GM12878 (cell line): Measurements from ENCODE around the gene SLC22A23. TPM values are rescaled to one million over a fixed set of nuclear protein-coding genes. Genes with fewer than 3 reads are reported as not detected.

Experiments
- ATAC-seq: fragments of 200-7000 bp; cut with Tn5 transposase; 3 replicates; pipeline ENCODE4 v1.9.1; 2020; ENCODE audit warnings: mild to moderate bottlenecking, moderate library complexity
- BruUV-seq: library from RNA; stranded (reverse); fragments of 400-500 nt; replicated peaks from 2 replicates; lab custom pipeline; 2021; lab: Mats Ljungman, UMichigan
- CTCF ChIA-PET: fragments of 300-600 bp; sonication (Branson Sonifier 250); formaldehyde crosslinking; extraction: SDS; loops from one replicate; lab custom pipeline; 2021; ENCODE audit warnings: inconsistent platforms; lab: Yijun Ruan, JAX
- POLR2A ChIA-PET: fragments of 350-600 bp; formaldehyde crosslinking; extraction: SDS; loops from one replicate; lab custom pipeline; 2021; ENCODE audit warnings: inconsistent platforms; lab: Charles Lee
- RAD21 ChIA-PET: fragments of 300-600 bp; sonication (Branson Sonifier 250); formaldehyde crosslinking; loops from one replicate; lab custom pipeline; 2023; ENCODE audit warnings: antibody characterized with exemption; ENCODE audit not compliant: unreplicated experiment; lab: Charles Lee
- SMC1A ChIA-PET: fragments of 300-600 bp; sonication (Branson Sonifier 250); formaldehyde crosslinking; loops from one replicate; lab custom pipeline; 2023; ENCODE audit not compliant: unreplicated experiment, uncharacterized antibody; lab: Charles Lee
- DNase-seq: peaks from one replicate; pipeline ENCODE4 v3.0.0-alpha.2; 2011; ENCODE audit warnings: low read depth, low spot score
- FAIRE-seq: peaks from 3 replicates; lab custom pipeline; 2011; peaks lifted over from hg19 to GRCh38; lab: Jason Lieb, UNC
- H2AFZ ChIP-seq: 2 replicates; pipeline ENCODE4 v1.6.0; 2011; ENCODE audit warnings: low read depth, low read length, control low read depth; ENCODE audit not compliant: control insufficient read depth
- H3K27ac ChIP-seq: 2 replicates; pipeline ENCODE4 v1.5.1; 2011; ENCODE audit warnings: control low read depth; ENCODE audit not compliant: control insufficient read depth, insufficient read depth
- H3K27me3 ChIP-seq, 2 experiments: replicated peaks in 1 of 2; 2 replicates each; pipeline versions ENCODE4 v1.6.0 to v1.6.1; 2011; ENCODE audit warnings: low read length in 1 of 2; ENCODE audit not compliant: control insufficient read depth in 2 of 2, insufficient read depth in 2 of 2
- H3K36me3 ChIP-seq, 2 experiments: 2 replicates each; pipeline ENCODE4 v1.5.1; 2011; ENCODE audit warnings: low read length in 1 of 2; ENCODE audit not compliant: control insufficient read depth in 2 of 2, insufficient read depth in 2 of 2
- H3K4me1 ChIP-seq: 2 replicates; pipeline ENCODE4 v1.6.1; 2011; ENCODE audit warnings: mild to moderate bottlenecking, low read length, moderate library complexity, mixed read lengths; ENCODE audit not compliant: control insufficient read depth, insufficient read depth
- H3K4me2 ChIP-seq: 2 replicates; pipeline ENCODE4 v1.6.0; 2011; ENCODE audit warnings: control low read depth; ENCODE audit not compliant: control insufficient read depth, insufficient read depth
- H3K4me3 ChIP-seq: fragments of 200-600 bp; sonication (generic); 2 replicates; pipeline ENCODE4 v1.5.1; 2016
- H3K79me2 ChIP-seq: 2 replicates; pipeline ENCODE4 v1.6.0; 2011; ENCODE audit warnings: low read length; ENCODE audit not compliant: control insufficient read depth, insufficient read depth
- H3K9ac ChIP-seq: 2 replicates; pipeline ENCODE4 v1.8.0; 2011; ENCODE audit warnings: low read length, control low read depth, mixed read lengths; ENCODE audit not compliant: control insufficient read depth, insufficient read depth
- H3K9me3 ChIP-seq: replicated peaks from 3 replicates; pipeline ENCODE4 v1.5.1; 2011; ENCODE audit warnings: mild to moderate bottlenecking, low read length; ENCODE audit not compliant: control insufficient read depth, insufficient read depth
- H4K20me1 ChIP-seq: 2 replicates; pipeline ENCODE4 v1.6.0; 2011; ENCODE audit not compliant: control insufficient read depth, insufficient read depth
- EGR1 ChIP-seq, 2 experiments: IDR thresholded peaks; 1 replicate in 1 of 2; 2 replicates in 1 of 2; pipeline ENCODE4 v1.6.1; 2011 to 2012; ENCODE audit warnings: low read depth in 2 of 2, low read length in 2 of 2, borderline replicate concordance in 1 of 2, mild to moderate bottlenecking in 1 of 2, moderate library complexity in 1 of 2
- EP300 ChIP-seq, 2 experiments: fragments of 150-350 bp in 1 of 2; IDR thresholded peaks; 2 replicates each; pipeline ENCODE4 v1.6.1; 2011 to 2012; ENCODE audit warnings: low read depth in 2 of 2, low read length in 2 of 2, borderline replicate concordance in 1 of 2, improper control_type of control experiment in 1 of 2, inconsistent platforms in 1 of 2; ENCODE audit not compliant: control insufficient read depth in 1 of 2
- TCF12 ChIP-seq: IDR thresholded peaks from 2 replicates; pipeline ENCODE4 v1.6.1; 2011; ENCODE audit warnings: low read depth, mild to moderate bottlenecking, low read length
- WGBS: methylation state at CpG from one replicate; pipeline ENCODE4 v1.1.6; 2016; ENCODE audit warnings: low lambda C conversion rate; ENCODE audit not compliant: insufficient replicate concordance, insufficient coverage; ENCODE audit errors: missing lambda C conversion rate; 5-methylcytosine and 5-hydroxymethylcytosine counted together
- in situ Hi-C: fragments of 300-500 bp; cut with MboI; formaldehyde crosslinking; loops from 9 replicates; pipeline ENCODE4 v1.14.3; 2018; ENCODE audit warnings: mixed read lengths
- intact Hi-C: fragments of 100-400 bp; cut with micrococcal nuclease; formaldehyde crosslinking; loops from one replicate; pipeline ENCODE4 v1.14.2; 2022; ENCODE audit not compliant: unreplicated experiment
- polyA plus RNA-seq, 11 experiments: library from polyadenylated mRNA; depleted of rRNA in 4 of 11; unstranded in 6 of 11; stranded (reverse) in 5 of 11; fragments of >200 nt; fragmentation: Nextera tagmentation in 4 of 11; fragmentation: Illumina TruSeq in 1 of 11; extraction: Ambion mirVana in 4 of 11; extraction: Trizol in 1 of 11; gene quantifications; 1 replicate in 1 of 11; 2 replicates in 10 of 11; pipeline versions ENCODE4 v1.2.1 to v1.2.3, GENCODE V29; 2011 to 2016; ENCODE audit warnings: inconsistent platforms in 2 of 11, missing spikeins in 2 of 11, low read depth in 1 of 11
- total RNA-seq, 4 experiments: library from RNA; depleted of rRNA in 3 of 4; stranded (reverse); fragments of >200 nt in 3 of 4; fragmentation: Illumina TruSeq in 1 of 4; extraction: Trizol in 1 of 4; gene quantifications; 2 replicates each; pipeline versions ENCODE4 v1.2.1 to v1.2.3, GENCODE V29; 2013 to 2021
- TF ChIP-seq, protein P1 (sequence below): IDR thresholded peaks from 2 replicates; pipeline ENCODE4 v1.6.1; 2011; ENCODE audit warnings: mild to moderate bottlenecking, low read depth, low read length, moderate library complexity; ENCODE audit not compliant: insufficient replicate concordance

SLC22A23 gene
- total and polyA plus RNA-seq, 10 of the 15 experiments (the other 5 are each of a cell fraction or from before 2014, with no cell fraction given) = 0.20 to 2.4 (median 0.74) TPM

DNA sequence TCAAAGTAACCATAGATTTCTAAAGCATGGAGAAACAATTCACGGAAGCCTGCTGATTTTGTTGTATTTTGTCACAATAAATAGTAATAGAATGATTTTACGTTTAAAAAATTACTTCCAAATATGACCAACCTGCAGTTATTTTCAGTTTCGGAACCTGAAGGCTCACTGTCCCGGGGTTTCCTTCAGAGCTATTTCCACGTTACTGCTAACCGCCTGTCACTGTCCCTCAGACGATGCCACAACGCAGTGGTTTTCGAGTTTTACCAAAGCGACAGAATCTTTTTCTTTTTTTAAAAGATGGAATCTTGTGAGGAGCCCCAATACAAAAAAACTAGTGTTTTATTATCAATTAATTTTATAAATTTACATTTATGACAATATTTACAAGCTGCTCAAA lies 157.6 kb downstream of the SLC22A23 start:
- 55% methylated on average over 10 of the region's 10 CpGs for WGBS
- H3K36me3 ChIP-seq = no peaks in the 10 kb centered on the region
- intact Hi-C loops (no loop called here), in situ Hi-C loops (no loop called here)
- ChIA-PET RAD21 (interaction anchor here (0.6 kb wide), 1 partner anchor 89 kb away, joined by 4 read pairs; no protein-coding TSS in a partner anchor), POLR2A (interaction anchor here (0.7 kb wide), 1 partner anchor 380 kb away, joined by 5 read pairs; no protein-coding TSS in a partner anchor)
- no TSS peak for BruUV-seq
- H2AFZ ChIP-seq = no peak overlapping the region
- TF ChIP-seq, protein P1, sequence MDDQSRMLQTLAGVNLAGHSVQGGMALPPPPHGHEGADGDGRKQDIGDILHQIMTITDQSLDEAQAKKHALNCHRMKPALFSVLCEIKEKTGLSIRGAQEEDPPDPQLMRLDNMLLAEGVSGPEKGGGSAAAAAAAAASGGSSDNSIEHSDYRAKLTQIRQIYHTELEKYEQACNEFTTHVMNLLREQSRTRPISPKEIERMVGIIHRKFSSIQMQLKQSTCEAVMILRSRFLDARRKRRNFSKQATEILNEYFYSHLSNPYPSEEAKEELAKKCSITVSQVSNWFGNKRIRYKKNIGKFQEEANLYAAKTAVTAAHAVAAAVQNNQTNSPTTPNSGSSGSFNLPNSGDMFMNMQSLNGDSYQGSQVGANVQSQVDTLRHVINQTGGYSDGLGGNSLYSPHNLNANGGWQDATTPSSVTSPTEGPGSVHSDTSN = no peak
- TF ChIP-seq EP300 (IDR thresholded peaks at IDR 0.05; ENCODE audit: borderline replicate concordance in 1 of 2, control insufficient read depth in 1 of 2, low read depth in 2 of 2, low read length in 2 of 2) (no peak), EGR1 (IDR thresholded peaks at IDR 0.05; ENCODE audit: borderline replicate concordance in 1 of 2, low read depth in 2 of 2, low read length in 2 of 2) (no peak)
- TF ChIP-seq, all 136 proteins: peak for 0
- Histone ChIP-seq H3K9me3 (no peaks in the 10 kb centered on the region), H3K79me2 (no peaks in the 10 kb centered on the region), H4K20me1 (no peaks in the 10 kb centered on the region), H3K27me3 (peaks cover 0 to 4% of the 10 kb centered on the region in 2 experiments; a peak in 1 of 4 replicates), H3K4me1 (no peaks in the 10 kb centered on the region), H3K4me3 (no peak overlapping the region), H3K9ac (no peak overlapping the region), H3K4me2 (no peak overlapping the region), H3K27ac (no peak overlapping the region)
- CTCF ChIA-PET = interaction anchor here (1.6 kb wide), 1 partner anchor 32 kb away, joined by 4 read pairs; no protein-coding TSS in a partner anchor
- DNase-seq (no peak), FAIRE-seq (no peak), ATAC-seq (no peak)
- SMC1A ChIA-PET = interaction anchor here (1.0 kb wide), 2 partner anchors 17 to 72 kb away, joined by 3 read pairs; no protein-coding TSS in a partner anchor

DNA sequence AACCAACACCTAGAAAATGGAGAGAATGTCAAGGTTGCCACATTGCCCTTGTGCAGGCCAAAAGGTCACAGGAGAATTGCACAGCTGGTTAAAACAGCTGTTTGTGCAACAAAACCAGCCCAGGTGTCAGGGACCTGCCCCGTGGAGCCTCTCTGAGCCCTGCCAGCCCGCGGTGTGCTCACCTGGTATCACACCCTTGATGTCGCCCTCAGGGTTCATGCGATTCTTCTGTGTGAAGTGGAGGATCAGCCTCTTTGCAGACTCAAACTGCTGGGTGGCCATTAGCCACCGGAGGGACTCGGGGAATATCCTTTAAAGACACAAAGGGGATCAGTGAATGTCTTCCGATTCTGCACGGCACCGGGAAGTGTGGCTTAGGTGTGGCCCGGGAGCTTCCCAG lies 158.9 kb downstream of the SLC22A23 start:
- RAD21 ChIA-PET = no interaction called here
- CTCF ChIA-PET = interaction anchor here (0.9 kb wide), 1 partner anchor 113 kb away, joined by 4 read pairs; no protein-coding TSS in a partner anchor
- in situ Hi-C loops = no loop called here
- TF ChIP-seq TCF12 = no peak
- TF ChIP-seq, all 136 proteins: peak for 0
- intact Hi-C loops = no loop called here
- FAIRE-seq (no peak), DNase-seq (no peak), ATAC-seq (no peak)
- Histone ChIP-seq H2AFZ (no peak overlapping the region), H3K4me1 (no peaks in the 10 kb centered on the region), H3K27me3 (peaks cover 0 to 4% of the 10 kb centered on the region in 2 experiments; a peak in 1 of 4 replicates), H3K36me3 (no peaks in the 10 kb centered on the region), H3K79me2 (no peaks in the 10 kb centered on the region), H3K27ac (no peak overlapping the region), H4K20me1 (no peaks in the 10 kb centered on the region), H3K9ac (no peak overlapping the region), H3K4me2 (no peak overlapping the region), H3K9me3 (no peaks in the 10 kb centered on the region), H3K4me3 (no peak overlapping the region)
- BruUV-seq = no TSS peak
- POLR2A ChIA-PET = no interaction called here
- WGBS = 52% methylated on average over 11 of the region's 11 CpGs
- SMC1A ChIA-PET = no interaction called here
